ENCODE data around the gene COL13A1. TPM values are rescaled to one million over a fixed set of nuclear protein-coding genes. Genes with fewer than 3 reads are reported as not detected.

Gene COL13A1
- total RNA-seq, 1 donor from 2014 or later = 0.89 TPM

- ATAC-seq (ENCODE audit: poor library complexity) (peak; percentile 81), DNase-seq (peak; percentile 55)
- intact Hi-C loops (cut with DNase I) = loop anchor here (10.0 kb wide), 1 partner anchor 127 kb away; no protein-coding TSS in a partner anchor
Measured at GRCh38 chr10:69911613-69912528, 110.2 kb downstream of the COL13A1 start.

- ATAC-seq (ENCODE audit: poor library complexity) = no peak
- intact Hi-C loops (cut with DNase I) = loop anchor here (10.0 kb wide), 1 partner anchor 128 kb away; no protein-coding TSS in a partner anchor
- no peak for DNase-seq
Measured at GRCh38 chr10:69912589-69912988, 110.9 kb downstream of the COL13A1 start.

- no peak for ATAC-seq (ENCODE audit: poor library complexity)
- no peak for DNase-seq
- intact Hi-C loops (cut with DNase I) = loop anchor here (2.0 to 10.0 kb wide), 2 partner anchors 129 to 269 kb away; no protein-coding TSS in a partner anchor
Measured at GRCh38 chr10:69913606-69914382, 112.1 kb downstream of the COL13A1 start.

- ATAC-seq (ENCODE audit: poor library complexity) = peak; percentile 87
- intact Hi-C loops (cut with DNase I) = loop anchor here (2.0 to 10.0 kb wide), 2 partner anchors 130 to 270 kb away; no protein-coding TSS in a partner anchor
- DNase-seq = peak; percentile 82
Measured at GRCh38 chr10:69914398-69915214, 112.9 kb downstream of the COL13A1 start.

- no peak for DNase-seq
- ATAC-seq (ENCODE audit: poor library complexity) = no peak
- intact Hi-C loops (cut with DNase I) = loop anchor here (2.0 to 10.0 kb wide), 2 partner anchors 130 to 270 kb away; no protein-coding TSS in a partner anchor
Measured at GRCh38 chr10:69915215-69915560, 113.5 kb downstream of the COL13A1 start.

GRCh38 chr10:69916118-69916517, 114.4 kb downstream of the COL13A1 start:
- DNase-seq = no peak
- no peak for ATAC-seq (ENCODE audit: poor library complexity)
- intact Hi-C loops (cut with DNase I) = loop anchor here (10.0 kb wide), 1 partner anchor 131 kb away; no protein-coding TSS in a partner anchor

GRCh38 chr10:69918036-69918435, 116.3 kb downstream of the COL13A1 start:
- DNase-seq (no peak), ATAC-seq (ENCODE audit: poor library complexity) (no peak)
- intact Hi-C loops (cut with DNase I) = loop anchor here (10.0 kb wide), 1 partner anchor 133 kb away; no protein-coding TSS in a partner anchor

- intact Hi-C loops (cut with DNase I) = loop anchor here (10.0 kb wide), 1 partner anchor 134 kb away; no protein-coding TSS in a partner anchor
- DNase-seq = no peak
- ATAC-seq (ENCODE audit: poor library complexity) = no peak
Measured at GRCh38 chr10:69919250-69919649, 117.5 kb downstream of the COL13A1 start.

GRCh38 chr10:69925111-69925510, 123.4 kb downstream of the COL13A1 start:
- no peak for ATAC-seq (ENCODE audit: poor library complexity)

GRCh38 chr10:69928339-69928738, 126.6 kb downstream of the COL13A1 start:
- no peak for ATAC-seq (ENCODE audit: poor library complexity)
- intact Hi-C loops (cut with DNase I) = no loop called here
- DNase-seq = no peak

More at GRCh38 chr10:69925111-69925510, 123.4 kb downstream of the COL13A1 start:
- no peak for DNase-seq
- intact Hi-C loops (cut with DNase I) = no loop called here

GRCh38 chr10:69929575-69929974, 127.9 kb downstream of the COL13A1 start:
- ATAC-seq (ENCODE audit: poor library complexity) (no peak), DNase-seq (no peak)
- intact Hi-C loops (cut with DNase I) = no loop called here

GRCh38 chr10:69934768-69935167, 133.1 kb downstream of the COL13A1 start:
- intact Hi-C loops (cut with DNase I) = no loop called here
- ATAC-seq (ENCODE audit: poor library complexity) (no peak), DNase-seq (no peak)

- ATAC-seq (ENCODE audit: poor library complexity) = no peak
- intact Hi-C loops (cut with DNase I) = no loop called here
- no peak for DNase-seq
Measured at GRCh38 chr10:69936091-69936490, 134.4 kb downstream of the COL13A1 start.

- no peak for DNase-seq
- no peak for ATAC-seq (ENCODE audit: poor library complexity)
- intact Hi-C loops (cut with DNase I) = no loop called here
Measured at GRCh38 chr10:69938541-69938991, 136.9 kb downstream of the COL13A1 start.

GRCh38 chr10:69939061-69939460, 137.4 kb downstream of the COL13A1 start:
- DNase-seq = no peak
- intact Hi-C loops (cut with DNase I) = no loop called here
- ATAC-seq (ENCODE audit: poor library complexity) = no peak

- intact Hi-C loops (cut with DNase I) = no loop called here
- ATAC-seq (ENCODE audit: poor library complexity) = no peak
Measured at GRCh38 chr10:69939481-69939880, 137.8 kb downstream of the COL13A1 start.

GRCh38 chr10:69941730-69942129, 140.0 kb downstream of the COL13A1 start:
- no peak for DNase-seq

More at GRCh38 chr10:69939481-69939880, 137.8 kb downstream of the COL13A1 start:
- no peak for DNase-seq

GRCh38 chr10:69943292-69943820, 141.7 kb downstream of the COL13A1 start:
- no peak for DNase-seq
- ATAC-seq (ENCODE audit: poor library complexity) = no peak
- intact Hi-C loops (cut with DNase I) = no loop called here

More at GRCh38 chr10:69941730-69942129, 140.0 kb downstream of the COL13A1 start:
- intact Hi-C loops (cut with DNase I) = no loop called here
- ATAC-seq (ENCODE audit: poor library complexity) = no peak
